GM12891 (cell line): ENCODE data around the gene SLC8A1.

ENCODE experiments used
- PAX5 ChIP-seq: IDR thresholded peaks from 2 replicates; pipeline ENCODE4 v1.6.1; 2011; ENCODE audit warnings: low read length, moderate library complexity, mild to moderate bottlenecking; ENCODE audit not compliant: insufficient read depth, severe bottlenecking
- POLR2A ChIP-seq: IDR thresholded peaks from 2 replicates; pipeline ENCODE4 v1.6.1; 2011; ENCODE audit warnings: low read depth, low read length, control low read depth
- POLR2AphosphoS5 ChIP-seq: IDR thresholded peaks from 2 replicates; pipeline ENCODE4 v1.6.1; 2011; ENCODE audit warnings: low read depth, low read length, control low read depth
- POU2F2 ChIP-seq: IDR thresholded peaks from 2 replicates; pipeline ENCODE4 v1.6.1; 2011; ENCODE audit warnings: low read depth, mild to moderate bottlenecking, control low read depth, low read length, moderate library complexity
- SPI1 ChIP-seq: IDR thresholded peaks from 2 replicates; pipeline ENCODE4 v1.6.1; 2011; ENCODE audit warnings: low read depth, low read length, control low read depth
- TAF1 ChIP-seq: IDR thresholded peaks from 2 replicates; pipeline ENCODE4 v1.6.1; 2011; ENCODE audit warnings: low read depth, low read length, control low read depth

DNA sequence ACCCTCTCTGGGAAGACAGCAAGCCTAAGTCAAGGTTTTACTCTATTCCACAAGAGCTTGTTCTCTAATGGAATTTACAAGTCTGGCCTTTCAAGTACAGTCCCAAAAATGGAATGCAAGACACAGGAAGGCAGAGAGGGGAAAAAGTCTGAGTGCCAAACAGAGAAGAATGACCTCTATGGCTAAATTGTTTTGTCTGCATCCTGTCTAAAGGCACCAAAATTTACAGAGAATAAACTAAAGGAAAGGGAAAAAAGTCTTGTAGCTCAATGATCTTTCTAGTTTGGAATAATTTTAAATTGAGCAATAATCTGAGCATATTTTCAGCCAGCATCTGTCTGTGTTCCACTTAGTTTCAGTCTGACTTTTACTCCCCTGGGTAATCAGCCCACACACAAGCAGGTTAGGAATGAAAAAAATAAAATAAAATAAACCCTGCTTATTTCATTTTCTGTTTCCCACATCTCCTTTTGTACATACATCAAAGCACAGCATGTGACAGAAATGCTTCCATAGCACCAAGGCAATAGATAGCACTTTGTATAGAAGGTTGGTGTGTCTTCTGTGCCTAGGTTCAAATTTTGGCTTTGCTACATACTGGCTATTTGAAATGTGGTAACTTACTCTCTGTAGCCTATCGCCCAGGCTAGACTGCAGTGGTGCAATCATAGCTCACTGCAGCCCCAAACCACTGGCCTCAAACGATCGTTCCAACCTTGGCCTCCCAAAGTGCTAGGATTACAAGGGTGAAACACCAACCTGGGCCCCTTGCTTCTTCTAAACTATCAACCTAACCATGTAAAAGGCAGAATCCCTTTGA is 105.1 kb downstream of the SLC8A1 start:
- TF ChIP-seq POLR2AphosphoS5 (no peak), TAF1 (no peak), POLR2A (no peak), SPI1 (no peak), PAX5 (no peak), POU2F2 (no peak)
